ENCODE measurements around the gene CDH2.

DNA sequence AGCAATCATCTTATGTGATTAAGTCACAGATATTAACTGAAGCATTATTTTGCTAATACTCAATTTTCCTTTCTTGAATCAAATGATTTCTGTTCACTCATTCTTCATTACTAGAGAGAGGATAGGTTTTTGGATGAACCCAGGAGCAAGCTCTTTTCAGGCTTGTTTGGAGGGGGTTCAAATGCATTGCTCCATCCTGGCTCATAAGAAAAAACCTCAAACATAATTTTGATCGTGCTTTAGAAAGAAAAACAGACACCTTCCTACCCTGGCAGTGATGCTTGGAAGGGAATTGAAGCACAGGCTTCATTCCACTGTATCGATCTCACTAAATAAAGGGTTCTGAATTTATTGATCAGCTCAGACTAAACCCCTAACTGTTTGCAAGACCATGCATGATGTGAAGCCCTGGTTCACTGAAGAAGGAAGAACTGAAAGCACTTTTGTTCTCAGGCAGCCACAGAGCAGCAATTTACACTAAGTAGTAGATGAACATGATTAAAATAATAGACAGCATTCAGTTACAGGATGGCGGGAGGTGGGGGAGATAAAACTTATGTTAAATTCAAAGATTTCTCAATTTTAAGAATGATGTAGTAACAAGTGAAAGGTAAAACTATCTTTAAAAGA is 53.4 kb downstream of the CDH2 start:
- no peak for TF ChIP-seq EZH2 (IDR thresholded peaks at IDR 0.05; ENCODE audit: low read depth, unreplicated experiment)
- TF ChIP-seq, protein P1, sequence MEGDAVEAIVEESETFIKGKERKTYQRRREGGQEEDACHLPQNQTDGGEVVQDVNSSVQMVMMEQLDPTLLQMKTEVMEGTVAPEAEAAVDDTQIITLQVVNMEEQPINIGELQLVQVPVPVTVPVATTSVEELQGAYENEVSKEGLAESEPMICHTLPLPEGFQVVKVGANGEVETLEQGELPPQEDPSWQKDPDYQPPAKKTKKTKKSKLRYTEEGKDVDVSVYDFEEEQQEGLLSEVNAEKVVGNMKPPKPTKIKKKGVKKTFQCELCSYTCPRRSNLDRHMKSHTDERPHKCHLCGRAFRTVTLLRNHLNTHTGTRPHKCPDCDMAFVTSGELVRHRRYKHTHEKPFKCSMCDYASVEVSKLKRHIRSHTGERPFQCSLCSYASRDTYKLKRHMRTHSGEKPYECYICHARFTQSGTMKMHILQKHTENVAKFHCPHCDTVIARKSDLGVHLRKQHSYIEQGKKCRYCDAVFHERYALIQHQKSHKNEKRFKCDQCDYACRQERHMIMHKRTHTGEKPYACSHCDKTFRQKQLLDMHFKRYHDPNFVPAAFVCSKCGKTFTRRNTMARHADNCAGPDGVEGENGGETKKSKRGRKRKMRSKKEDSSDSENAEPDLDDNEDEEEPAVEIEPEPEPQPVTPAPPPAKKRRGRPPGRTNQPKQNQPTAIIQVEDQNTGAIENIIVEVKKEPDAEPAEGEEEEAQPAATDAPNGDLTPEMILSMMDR (conservative IDR thresholded peaks at IDR 0.05; ENCODE audit: low read depth in 2 of 2) = no peak
- TF ChIP-seq POLR2AphosphoS5 (IDR thresholded peaks at IDR 0.05; ENCODE audit: low read depth) = no peak
- TF ChIP-seq JUNB (IDR thresholded peaks at IDR 0.05; ENCODE audit: unreplicated experiment) = no peak
- TF ChIP-seq EZH2phosphoT487 (IDR thresholded peaks at IDR 0.05; ENCODE audit: unreplicated experiment) = no peak
- TF ChIP-seq, protein P2, sequence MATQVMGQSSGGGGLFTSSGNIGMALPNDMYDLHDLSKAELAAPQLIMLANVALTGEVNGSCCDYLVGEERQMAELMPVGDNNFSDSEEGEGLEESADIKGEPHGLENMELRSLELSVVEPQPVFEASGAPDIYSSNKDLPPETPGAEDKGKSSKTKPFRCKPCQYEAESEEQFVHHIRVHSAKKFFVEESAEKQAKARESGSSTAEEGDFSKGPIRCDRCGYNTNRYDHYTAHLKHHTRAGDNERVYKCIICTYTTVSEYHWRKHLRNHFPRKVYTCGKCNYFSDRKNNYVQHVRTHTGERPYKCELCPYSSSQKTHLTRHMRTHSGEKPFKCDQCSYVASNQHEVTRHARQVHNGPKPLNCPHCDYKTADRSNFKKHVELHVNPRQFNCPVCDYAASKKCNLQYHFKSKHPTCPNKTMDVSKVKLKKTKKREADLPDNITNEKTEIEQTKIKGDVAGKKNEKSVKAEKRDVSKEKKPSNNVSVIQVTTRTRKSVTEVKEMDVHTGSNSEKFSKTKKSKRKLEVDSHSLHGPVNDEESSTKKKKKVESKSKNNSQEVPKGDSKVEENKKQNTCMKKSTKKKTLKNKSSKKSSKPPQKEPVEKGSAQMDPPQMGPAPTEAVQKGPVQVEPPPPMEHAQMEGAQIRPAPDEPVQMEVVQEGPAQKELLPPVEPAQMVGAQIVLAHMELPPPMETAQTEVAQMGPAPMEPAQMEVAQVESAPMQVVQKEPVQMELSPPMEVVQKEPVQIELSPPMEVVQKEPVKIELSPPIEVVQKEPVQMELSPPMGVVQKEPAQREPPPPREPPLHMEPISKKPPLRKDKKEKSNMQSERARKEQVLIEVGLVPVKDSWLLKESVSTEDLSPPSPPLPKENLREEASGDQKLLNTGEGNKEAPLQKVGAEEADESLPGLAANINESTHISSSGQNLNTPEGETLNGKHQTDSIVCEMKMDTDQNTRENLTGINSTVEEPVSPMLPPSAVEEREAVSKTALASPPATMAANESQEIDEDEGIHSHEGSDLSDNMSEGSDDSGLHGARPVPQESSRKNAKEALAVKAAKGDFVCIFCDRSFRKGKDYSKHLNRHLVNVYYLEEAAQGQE (IDR thresholded peaks at IDR 0.05; ENCODE audit: unreplicated experiment) = no peak
